Measurements from ENCODE around the gene MEGF11.
"Not testable (repeated sequence)": the region's sequence is repeated elsewhere in the genome, so short reads cannot be mapped to it uniquely, and the experiment has no call there.

Gene MEGF11

GRCh38 chr15:66275352-66275751, 21.8 kb upstream of the MEGF11 start:
- DNase-seq, result no peak

- DNase-seq, result no peak
Observed at GRCh38 chr15:66270932-66271331, 17.4 kb upstream of the MEGF11 start.

GRCh38 chr15:66269326-66270090, 16.0 kb upstream of the MEGF11 start:
- no peak for DNase-seq

- no peak for DNase-seq
Observed at GRCh38 chr15:66264859-66265513, 11.4 kb upstream of the MEGF11 start.

- not testable (repeated sequence) for DNase-seq
Observed at GRCh38 chr15:66262837-66263236, 9.3 kb upstream of the MEGF11 start.

GRCh38 chr15:66261056-66261455, 7.5 kb upstream of the MEGF11 start:
- DNase-seq, result no peak

GRCh38 chr15:66256692-66257091, 3.1 kb upstream of the MEGF11 start:
- no peak for DNase-seq

GRCh38 chr15:66254951-66255676, 1.6 kb upstream of the MEGF11 start:
- DNase-seq, result no peak

GRCh38 chr15:66254089-66254950, 770 bp upstream of the MEGF11 start:
- no peak for DNase-seq

- DNase-seq, result peak; percentile 18
Observed at GRCh38 chr15:66252685-66253417, 699 bp downstream of the MEGF11 start.

GRCh38 chr15:66251790-66252684, 1.5 kb downstream of the MEGF11 start:
- DNase-seq, result peak; percentile 49

- no peak for DNase-seq
Observed at GRCh38 chr15:66251065-66251789, 2.3 kb downstream of the MEGF11 start.

GRCh38 chr15:66249605-66250174, 3.9 kb downstream of the MEGF11 start:
- no peak for DNase-seq

- DNase-seq, result no peak
Observed at GRCh38 chr15:66246937-66247336, 6.6 kb downstream of the MEGF11 start.

GRCh38 chr15:66245832-66246231, 7.7 kb downstream of the MEGF11 start:
- not testable (repeated sequence) for DNase-seq

GRCh38 chr15:66241908-66242285, 11.7 kb downstream of the MEGF11 start:
- DNase-seq, result no peak

- no peak for DNase-seq
Observed at GRCh38 chr15:66241087-66241907, 12.3 kb downstream of the MEGF11 start.

- no peak for DNase-seq
Observed at GRCh38 chr15:66240240-66240794, 13.2 kb downstream of the MEGF11 start.

- DNase-seq, result no peak
Observed at GRCh38 chr15:66239514-66239913, 14.0 kb downstream of the MEGF11 start.

All from activated naive CD4-positive, alpha-beta T cell treated with Interleukin-2 at 50 U/mL for 16 hours (primary cell).